GM23248 (cell line): ENCODE results near the gene YPEL5.

Source experiments
- EZH2 ChIP-seq: fragments of 200-600 bp; sonication (generic); IDR thresholded peaks from 2 replicates; pipeline ENCODE4 v1.6.1; 2018; ENCODE audit warnings: antibody characterized with exemption, mild to moderate bottlenecking; ENCODE audit not compliant: insufficient read depth, poor library complexity, severe bottlenecking
- EZH2phosphoT487 ChIP-seq: fragments of 200-600 bp; sonication (generic); IDR thresholded peaks from 2 replicates; pipeline ENCODE4 v1.6.1; 2018; ENCODE audit warnings: antibody characterized with exemption, moderate library complexity, mild to moderate bottlenecking, low read depth; ENCODE audit not compliant: insufficient read depth

DNA sequence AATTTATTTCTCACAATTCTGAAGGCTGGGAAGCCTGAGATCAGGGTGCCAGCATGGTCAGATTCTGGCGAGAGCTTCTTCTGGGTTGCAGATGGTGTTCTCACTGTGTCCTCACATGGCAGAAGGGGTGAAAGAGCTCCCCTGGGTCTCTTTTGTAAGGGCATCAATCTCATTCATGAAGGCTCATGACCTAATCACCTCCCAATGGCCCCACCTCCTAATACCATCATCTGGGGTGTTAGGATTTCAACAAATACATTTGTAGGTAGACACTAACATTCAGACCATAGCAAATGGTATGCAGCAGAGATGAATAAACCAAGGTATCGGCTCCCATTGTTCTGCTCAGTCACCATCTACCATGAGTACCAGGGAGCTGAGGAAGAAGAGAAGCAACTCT is 32.7 kb downstream of the YPEL5 start:
- TF ChIP-seq EZH2 (no peak), EZH2phosphoT487 (no peak)
